Spleen (tissue), 11 donors: ENCODE results near the gene VPREB3. TPM values are rescaled to one million over a fixed set of nuclear protein-coding genes. Genes with fewer than 3 reads are reported as not detected.

ENCODE experiments used
- DNase-seq: peaks from one replicate; pipeline ENCODE4 v3.0.0-alpha.2; 2020
- H3K27ac ChIP-seq, 8 donors: fragments of 200-600 bp; sonication (generic) in 7 of 8; 1 replicate in 4 of 8; 2 replicates in 4 of 8; pipeline versions ENCODE4 v1.5.0 to v1.8.0; 2016 to 2021; ENCODE audit warnings: inconsistent platforms in 4 of 8, mild to moderate bottlenecking in 4 of 8, moderate library complexity in 1 of 8
- H3K27me3 ChIP-seq, 7 donors: fragments of 200-600 bp; sonication (generic) in 6 of 7; replicated peaks in 1 of 7; 1 replicate in 4 of 7; 2 replicates in 3 of 7; pipeline versions ENCODE4 v1.5.0 to v1.8.0; 2016 to 2021; ENCODE audit warnings: inconsistent platforms in 3 of 7, mild to moderate bottlenecking in 1 of 7
- H3K36me3 ChIP-seq, 6 donors: fragments of 200-600 bp; sonication (generic) in 5 of 6; 1 replicate in 4 of 6; 2 replicates in 2 of 6; pipeline versions ENCODE4 v1.5.0 to v1.8.0; 2016 to 2021; ENCODE audit warnings: inconsistent platforms in 2 of 6
- H3K4me1 ChIP-seq, 6 donors: fragments of 200-600 bp; sonication (generic) in 5 of 6; 1 replicate in 3 of 6; 2 replicates in 3 of 6; pipeline versions ENCODE4 v1.5.0 to v1.8.0; 2016 to 2021; ENCODE audit warnings: inconsistent platforms in 3 of 6
- H3K4me3 ChIP-seq, 8 donors: fragments of 200-600 bp; sonication (generic) in 7 of 8; 1 replicate in 4 of 8; 2 replicates in 4 of 8; pipeline versions ENCODE4 v1.5.0 to v1.8.0; 2016 to 2021; ENCODE audit warnings: inconsistent platforms in 4 of 8, mild to moderate bottlenecking in 4 of 8, moderate library complexity in 2 of 8
- H3K9me3 ChIP-seq, 8 donors: fragments of 200-600 bp; sonication (generic) in 7 of 8; 1 replicate in 4 of 8; 2 replicates in 4 of 8; pipeline versions ENCODE4 v1.5.0 to v1.8.0; 2016 to 2021; ENCODE audit warnings: inconsistent platforms in 4 of 8
- CTCF ChIP-seq, 11 experiments: fragments of 200-600 bp in 7 of 11; fragments of 450-650 bp in 4 of 11; sonication (generic) in 4 of 11; IDR thresholded peaks in 8 of 11; conservative IDR thresholded peaks in 3 of 11; 1 replicate in 7 of 11; 2 replicates in 4 of 11; pipeline versions ENCODE4 v1.4.0 to v1.8.0; 2016 to 2021; ENCODE audit warnings: antibody characterized with exemption in 11 of 11, inconsistent platforms in 4 of 11, mild to moderate bottlenecking in 1 of 11
- POLR2A ChIP-seq, 3 donors: fragments of 450-650 bp; IDR thresholded peaks; one replicate each; pipeline ENCODE4 v1.5.1; 2017; ENCODE audit warnings: antibody characterized with exemption in 3 of 3, mild to moderate bottlenecking in 1 of 3
- POLR2AphosphoS5 ChIP-seq, 3 donors: sonication (generic); formaldehyde crosslinking; IDR thresholded peaks; one replicate each; pipeline ENCODE4 v1.5.1; 2017; ENCODE audit warnings: antibody characterized with exemption in 3 of 3
- WGBS, 5 donors: extraction: QIAGEN DNeasy Blood & Tissue Kit in 3 of 5; methylation state at CpG; one replicate each; pipeline versions ENCODE4 v1.1.5 to v1.1.7; 2013 to 2018; 5-methylcytosine and 5-hydroxymethylcytosine counted together
- intact Hi-C: fragments of 100-400 bp; cut with DNase I; formaldehyde crosslinking; loops from one replicate; pipeline ENCODE4 v1.15.0; 2023; ENCODE audit warnings: low total_unique reads
- polyA plus RNA-seq, 3 donors: library from polyadenylated mRNA; stranded (reverse); fragments of 200-250 nt; gene quantifications; one replicate each; pipeline ENCODE4 v1.2.1, GENCODE V29; 2013
- total RNA-seq, 7 donors: library from RNA; depleted of rRNA in 3 of 7; stranded (reverse); fragments of >200 nt in 3 of 7; fragmentation: NEBNext Ultra II Directional in 4 of 7; extraction: Animal tissue kit (Norgen Biotek cat#: 25700) in 4 of 7; gene quantifications; one replicate each; pipeline versions ENCODE4 v1.1.0 to v1.2.1, GENCODE V29; 2016 to 2021
- donor health status: healthy with polysubstance abuse.
- donor health status: DM: no; HTN: no; CAD: no; lungs with moderate emphysema.
- donor health status: DM: no; HTN: no; CAD: no.
- donor health status: Bipolar disorder and iron deficiency.
- donor health status: healthy.
- donor health status: DM: no; HTN: no; CAD: no.
- donor health status: DM: yes; HTN: yes; CAD: no.

Gene VPREB3
- total and polyA plus RNA-seq, 10 donors = 24.9 to 472 (median 57.9) TPM

- WGBS, 5 donors = 95 to 99% (median 97%) methylated on average over 13 to 14 of the region's 14 CpGs
- no peak for TF ChIP-seq CTCF (IDR thresholded peaks at IDR 0.05 in 8 of 11, conservative IDR thresholded peaks at IDR 0.05 in 3 of 11)
- TF ChIP-seq POLR2A (IDR thresholded peaks at IDR 0.05) = no peak
- Histone ChIP-seq H3K27me3 (no peaks in the 10 kb centered on the region), H3K4me1 (peaks cover 0 to 8% (median 0%) of the 10 kb centered on the region in 6 donors), H3K9me3 (peaks cover 0 to 12% (median 6%) of the 10 kb centered on the region in 8 donors), H3K4me3 (no peak overlapping the region), H3K27ac (no peak overlapping the region), H3K36me3 (peaks cover 6 to 47% (median 28%) of the 10 kb centered on the region in 6 donors)
- intact Hi-C loops = no loop called here
- DNase-seq = no peak
Measured at GRCh38 chr22:23744485-23744884, 9.7 kb downstream of the VPREB3 start.

GRCh38 chr22:23744001-23744400 is 10.2 kb downstream of the VPREB3 start:
- TF ChIP-seq CTCF (IDR thresholded peaks at IDR 0.05 in 8 of 11, conservative IDR thresholded peaks at IDR 0.05 in 3 of 11) (no peak), POLR2A (IDR thresholded peaks at IDR 0.05) (no peak), POLR2AphosphoS5 (IDR thresholded peaks at IDR 0.05) (no peak)
- H3K9me3 ChIP-seq = peaks cover 0 to 12% (median 6%) of the 10 kb centered on the region in 8 donors
- H3K4me1 ChIP-seq = peaks cover 0 to 7% (median 0%) of the 10 kb centered on the region in 6 donors
- H3K27ac ChIP-seq = no peak overlapping the region
- peaks cover 6 to 47% (median 28%) of the 10 kb centered on the region in 6 donors for H3K36me3 ChIP-seq
- no peak for DNase-seq
- H3K27me3 ChIP-seq = no peaks in the 10 kb centered on the region
- no peak overlapping the region for H3K4me3 ChIP-seq
- 94 to 100% (median 98%) methylated on average over 5 to 13 of the region's 13 CpGs for WGBS, 5 donors
- intact Hi-C loops = no loop called here

GRCh38 chr22:23743303-23743705 is 10.9 kb downstream of the VPREB3 start:
- intact Hi-C loops = no loop called here
- no peak for TF ChIP-seq POLR2AphosphoS5 (IDR thresholded peaks at IDR 0.05)
- TF ChIP-seq POLR2A (IDR thresholded peaks at IDR 0.05) = no peak
- no peak for TF ChIP-seq CTCF (IDR thresholded peaks at IDR 0.05 in 8 of 11, conservative IDR thresholded peaks at IDR 0.05 in 3 of 11)
- peaks cover 6 to 47% (median 28%) of the 10 kb centered on the region in 6 donors for H3K36me3 ChIP-seq
- WGBS, 5 donors = 65 to 87% (median 83%) methylated on average over 2 of the region's 2 CpGs
- H3K9me3 ChIP-seq = peaks cover 0 to 12% (median 6%) of the 10 kb centered on the region in 8 donors
- peaks cover 0 to 7% (median 0%) of the 10 kb centered on the region in 6 donors for H3K4me1 ChIP-seq
- DNase-seq = no peak
- H3K27ac ChIP-seq = no peak overlapping the region
- no peaks in the 10 kb centered on the region for H3K27me3 ChIP-seq
- H3K4me3 ChIP-seq = no peak overlapping the region

- Histone ChIP-seq H3K4me3 (no peak overlapping the region), H3K36me3 (peaks cover 6 to 47% (median 28%) of the 10 kb centered on the region in 6 donors), H3K27me3 (no peaks in the 10 kb centered on the region), H3K27ac (no peak overlapping the region), H3K4me1 (peaks cover 0 to under 1% (median 0%) of the 10 kb centered on the region in 6 donors), H3K9me3 (peaks cover 0 to 12% (median 6%) of the 10 kb centered on the region in 8 donors)
- DNase-seq = no peak
- no peak for TF ChIP-seq POLR2AphosphoS5 (IDR thresholded peaks at IDR 0.05)
- no peak for TF ChIP-seq CTCF (IDR thresholded peaks at IDR 0.05 in 8 of 11, conservative IDR thresholded peaks at IDR 0.05 in 3 of 11)
- TF ChIP-seq POLR2A (IDR thresholded peaks at IDR 0.05) = no peak
- intact Hi-C loops = no loop called here
- WGBS, 5 donors = 74 to 91% (median 85%) methylated on average over 3 to 7 of the region's 7 CpGs
Measured at GRCh38 chr22:23742505-23743264, 11.5 kb downstream of the VPREB3 start.
